ENCODE results near the gene TYRO3.

The TYRO3 gene

GRCh38 chr15:41629883-41630282 lies 70.9 kb downstream of the TYRO3 start:
- TF ChIP-seq CTCF (IDR thresholded peaks at IDR 0.05; ENCODE audit: insufficient read depth, low read depth, low read length, missing control alignments): no peak
- no peak for DNase-seq (ENCODE audit: low read depth)
- H3K4me3 ChIP-seq (ENCODE audit: low read depth, low read length): no peak overlapping the region

- no peak for DNase-seq (ENCODE audit: low read depth)
- no peak for TF ChIP-seq CTCF (IDR thresholded peaks at IDR 0.05; ENCODE audit: insufficient read depth, low read depth, low read length, missing control alignments)
- no peak overlapping the region for H3K4me3 ChIP-seq (ENCODE audit: low read depth, low read length)
Observed at GRCh38 chr15:41630616-41631217, 71.7 kb downstream of the TYRO3 start.

- TF ChIP-seq CTCF (IDR thresholded peaks at IDR 0.05; ENCODE audit: insufficient read depth, low read depth, low read length, missing control alignments): no peak
- no peak overlapping the region for H3K4me3 ChIP-seq (ENCODE audit: low read depth, low read length)
- DNase-seq (ENCODE audit: low read depth): no peak
Observed at GRCh38 chr15:41631880-41632470, 73.0 kb downstream of the TYRO3 start.

All from GM12865 (cell line).